Epithelial cell of proximal tubule (primary cell): Measurements from ENCODE around the gene ZNF714. TPM values are rescaled to one million over a fixed set of nuclear protein-coding genes. Genes with fewer than 3 reads are reported as not detected.
A peak's percentile ranks its signal among the peaks of the same experiment; 100 is the strongest.

ENCODE experiments used
- DNase-seq: peaks from one replicate; pipeline ENCODE4 v3.0.0-alpha.2; 2011; ENCODE audit warnings: low read depth
- H3K4me3 ChIP-seq: 2 replicates; pipeline ENCODE4 v1.5.1; 2011; ENCODE audit warnings: low read depth, mild to moderate bottlenecking, low read length
- total RNA-seq: library from RNA; depleted of rRNA; stranded (reverse); fragments of >200 nt; gene quantifications from 2 replicates; pipeline ENCODE4 v1.2.3, GENCODE V29; 2015
- TF ChIP-seq, protein P1 (sequence below): conservative IDR thresholded peaks from 2 replicates; pipeline ENCODE4 v1.5.1; 2012; ENCODE audit warnings: low read depth, mild to moderate bottlenecking, low read length

ZNF714 gene
- total RNA-seq, result 7.6 and 13.9 TPM in 2 replicates

DNA sequence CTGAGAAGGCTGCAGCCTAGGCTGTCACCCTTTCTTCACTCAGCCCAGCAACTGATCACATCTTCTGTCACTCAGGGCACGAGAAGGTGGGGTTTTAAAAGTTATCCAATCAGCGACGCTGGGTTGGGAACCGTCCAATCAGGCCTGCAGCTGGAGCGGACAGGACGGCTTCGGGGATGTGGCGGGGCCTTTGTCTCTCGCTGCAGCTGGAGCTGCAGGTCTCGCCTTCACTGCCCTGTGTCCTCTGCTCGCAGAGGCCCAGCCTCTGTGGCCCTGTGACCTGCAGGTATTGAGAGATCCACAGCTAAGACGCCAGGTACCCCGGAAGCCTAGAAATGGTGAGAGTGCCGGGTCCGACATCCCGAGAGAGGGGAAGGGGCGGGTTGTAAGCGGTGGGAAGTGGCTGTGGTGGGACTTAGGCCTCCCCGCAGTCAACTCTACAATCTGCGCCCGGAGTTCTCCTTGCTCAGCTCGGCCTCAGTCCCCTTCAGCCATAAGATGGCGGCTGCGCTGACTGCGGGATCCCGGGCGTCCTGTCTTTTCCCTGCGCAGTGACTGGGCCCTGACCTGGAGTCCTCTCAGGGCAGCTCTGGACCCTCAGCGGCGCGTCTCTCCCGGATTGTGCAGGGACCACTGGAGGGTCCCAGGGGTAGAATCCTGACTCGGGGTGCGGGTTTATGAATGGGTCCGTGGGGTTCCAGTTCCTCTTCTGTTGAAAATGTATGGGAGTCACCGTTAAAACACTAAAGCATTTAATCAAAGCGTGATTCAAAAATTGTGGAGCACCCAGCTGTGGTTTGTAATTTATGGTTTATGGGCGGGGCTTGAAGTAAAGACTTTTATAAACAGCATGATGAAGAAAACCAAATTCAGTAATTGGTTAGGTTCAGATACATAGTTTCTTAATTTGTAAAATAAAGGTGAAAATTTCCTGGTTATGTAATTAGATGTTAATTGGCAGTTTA is at the start of gene ZNF714:
TSS of gene ZNF714 (plus strand) at position 193 of the 965 bp plus-strand sequence. CDS start 16,066 bp downstream, outside the sequence.
- peak; percentile 47 for DNase-seq
- TF ChIP-seq, protein P1, sequence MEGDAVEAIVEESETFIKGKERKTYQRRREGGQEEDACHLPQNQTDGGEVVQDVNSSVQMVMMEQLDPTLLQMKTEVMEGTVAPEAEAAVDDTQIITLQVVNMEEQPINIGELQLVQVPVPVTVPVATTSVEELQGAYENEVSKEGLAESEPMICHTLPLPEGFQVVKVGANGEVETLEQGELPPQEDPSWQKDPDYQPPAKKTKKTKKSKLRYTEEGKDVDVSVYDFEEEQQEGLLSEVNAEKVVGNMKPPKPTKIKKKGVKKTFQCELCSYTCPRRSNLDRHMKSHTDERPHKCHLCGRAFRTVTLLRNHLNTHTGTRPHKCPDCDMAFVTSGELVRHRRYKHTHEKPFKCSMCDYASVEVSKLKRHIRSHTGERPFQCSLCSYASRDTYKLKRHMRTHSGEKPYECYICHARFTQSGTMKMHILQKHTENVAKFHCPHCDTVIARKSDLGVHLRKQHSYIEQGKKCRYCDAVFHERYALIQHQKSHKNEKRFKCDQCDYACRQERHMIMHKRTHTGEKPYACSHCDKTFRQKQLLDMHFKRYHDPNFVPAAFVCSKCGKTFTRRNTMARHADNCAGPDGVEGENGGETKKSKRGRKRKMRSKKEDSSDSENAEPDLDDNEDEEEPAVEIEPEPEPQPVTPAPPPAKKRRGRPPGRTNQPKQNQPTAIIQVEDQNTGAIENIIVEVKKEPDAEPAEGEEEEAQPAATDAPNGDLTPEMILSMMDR, result no peak
- H3K4me3 ChIP-seq, result peak within 1 kb of the TSS; percentile 72

DNA sequence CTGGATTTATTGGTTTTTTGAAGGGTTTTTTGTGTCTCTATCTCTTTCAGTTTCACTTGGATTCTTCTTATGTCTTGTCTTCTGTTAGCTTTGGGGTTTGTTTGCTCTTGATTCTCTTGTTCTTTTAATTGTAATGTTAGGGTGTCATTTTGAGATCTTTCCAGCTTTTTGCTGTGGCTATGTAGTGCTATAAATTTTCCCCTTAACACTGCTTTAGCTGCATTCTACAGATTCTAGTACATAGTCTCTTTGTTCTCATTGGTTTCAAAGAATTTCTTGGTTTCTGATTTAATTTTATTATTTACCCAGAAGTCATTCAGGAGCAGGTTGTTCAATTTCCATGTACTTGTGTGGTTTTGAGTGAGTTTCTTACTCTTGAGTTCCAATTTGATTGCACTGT is 37.0 kb upstream of the ZNF714 start:
- no peak for DNase-seq
- H3K4me3 ChIP-seq, result no peak overlapping the region
- TF ChIP-seq, protein P1, result no peak

DNA sequence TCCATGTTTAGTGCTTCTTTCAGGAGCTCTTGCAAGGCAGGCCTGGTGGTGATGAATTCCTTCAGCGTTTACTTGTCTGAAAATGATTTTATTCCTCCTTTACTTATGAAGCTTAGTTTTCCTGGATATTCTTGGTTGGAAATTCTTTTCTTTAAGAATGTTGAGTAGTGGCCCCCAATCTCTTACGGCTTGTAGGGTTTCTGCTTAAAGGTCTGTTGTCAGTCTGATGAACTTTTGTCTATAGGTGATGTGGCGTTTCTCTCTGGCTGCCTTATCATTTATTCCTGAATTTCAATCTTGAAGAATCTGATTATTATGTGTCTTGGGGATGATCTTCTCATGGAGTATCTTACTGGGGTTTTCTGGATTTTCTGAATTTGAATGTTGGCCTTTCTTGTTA is 35.5 kb upstream of the ZNF714 start:
- no peak for DNase-seq
- no peak overlapping the region for H3K4me3 ChIP-seq
- TF ChIP-seq, protein P1, result no peak

DNA sequence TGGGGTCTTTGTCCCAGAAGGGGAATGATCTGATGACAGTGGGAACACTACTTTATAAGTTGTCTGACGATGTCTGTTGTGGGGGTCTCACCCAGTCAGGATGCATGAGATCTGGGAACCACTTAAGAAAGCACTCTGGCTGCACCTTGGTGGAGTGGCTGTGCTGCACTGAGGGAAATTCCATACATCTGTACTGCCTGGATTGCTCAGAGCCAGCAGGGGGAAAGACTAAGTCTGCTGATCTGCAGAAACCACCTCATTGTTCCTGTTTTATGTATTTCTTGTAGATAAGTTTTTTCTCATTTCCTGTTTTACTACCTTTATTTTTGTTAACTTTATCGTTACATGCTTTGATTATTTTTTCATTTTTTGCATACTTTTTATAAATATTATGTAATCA is 34.3 kb upstream of the ZNF714 start:
- H3K4me3 ChIP-seq, result no peak overlapping the region
- DNase-seq, result no peak
- TF ChIP-seq, protein P1, result no peak

DNA sequence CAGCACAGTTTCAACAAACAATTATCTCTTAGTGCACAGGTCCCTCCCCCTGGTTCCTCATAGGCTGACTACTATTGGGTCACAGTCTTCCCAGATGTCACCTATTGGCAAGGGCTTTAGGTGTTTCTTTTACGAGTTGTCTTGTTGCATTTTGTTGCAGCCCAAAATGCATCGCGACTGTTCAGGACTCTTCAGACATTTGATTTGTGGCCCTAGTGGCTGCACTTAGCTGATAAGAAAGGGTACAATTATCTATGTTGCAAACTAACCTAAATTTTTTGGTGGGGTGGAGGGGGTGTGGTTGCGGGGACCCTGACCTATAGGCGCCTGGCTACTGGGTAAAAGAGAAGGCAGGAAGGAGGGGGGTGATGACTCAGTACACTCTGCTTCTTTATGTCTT is 29.1 kb upstream of the ZNF714 start:
- H3K4me3 ChIP-seq, result no peak overlapping the region
- no peak for DNase-seq
- TF ChIP-seq, protein P1, result no peak

DNA sequence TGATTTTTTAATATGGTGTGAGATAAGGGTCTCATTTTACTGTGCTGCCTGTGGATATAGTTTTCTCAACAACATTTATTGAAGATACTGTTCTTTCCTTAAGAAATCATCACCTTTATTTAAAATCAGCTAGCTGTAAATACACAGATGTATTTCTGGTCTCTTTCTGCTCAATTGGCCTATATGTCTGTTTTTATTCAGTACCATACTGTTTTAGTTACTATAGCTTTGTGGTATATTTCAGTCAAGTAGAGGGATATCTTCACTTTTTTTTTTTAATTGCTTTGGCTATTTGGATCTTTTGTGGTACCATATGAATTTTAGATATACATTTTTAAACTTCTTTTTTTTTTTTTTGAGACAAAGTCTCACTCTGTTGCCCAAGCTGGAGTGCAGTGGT is 16.7 kb upstream of the ZNF714 start:
- DNase-seq, result no peak
- TF ChIP-seq, protein P1, result no peak
- no peak overlapping the region for H3K4me3 ChIP-seq

DNA sequence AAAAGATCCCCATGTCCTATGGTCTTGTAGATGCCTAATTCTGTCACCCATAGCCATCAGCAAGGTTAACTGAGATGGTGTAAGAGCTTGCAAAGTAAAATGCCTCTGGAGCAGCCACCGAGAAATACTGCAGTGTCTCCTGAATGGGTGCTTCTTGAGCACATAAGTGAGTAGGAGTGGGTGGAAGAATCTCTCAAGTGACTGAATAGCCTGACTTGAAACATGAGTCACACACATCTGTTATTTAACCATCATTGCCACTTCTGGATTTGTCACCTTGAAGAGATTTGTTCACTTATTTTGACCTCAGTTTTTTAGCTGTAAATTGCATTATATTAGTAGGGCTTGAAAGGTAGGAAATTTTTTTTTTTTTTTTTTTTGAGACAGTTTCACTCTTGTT is 2.3 kb downstream of the ZNF714 start:
- DNase-seq, result peak; percentile 77
- TF ChIP-seq, protein P1, result no peak
- H3K4me3 ChIP-seq, result no peak overlapping the region
